GM23248 (cell line): ENCODE data around the gene OR11H6. TPM values are rescaled to one million over a fixed set of nuclear protein-coding genes. Genes with fewer than 3 reads are reported as not detected.

Experiments used
- DNase-seq: peaks from one replicate; pipeline ENCODE4 v3.0.0-alpha.2; 2015
- H2AFZ ChIP-seq: fragments of 200-600 bp; sonication (generic); 2 replicates; pipeline ENCODE4 v1.6.1; 2016; ENCODE audit warnings: antibody characterized with exemption
- H3F3A ChIP-seq: fragments of 200-600 bp; sonication (generic); 2 replicates; pipeline ENCODE4 v1.6.1; 2016; ENCODE audit warnings: mild to moderate bottlenecking, antibody characterized with exemption, mixed run types; ENCODE audit not compliant: insufficient read depth
- H3K27ac ChIP-seq: fragments of 200-600 bp; sonication (generic); 2 replicates; pipeline ENCODE4 v1.5.1; 2016; ENCODE audit warnings: mild to moderate bottlenecking
- H3K27me3 ChIP-seq: fragments of 200-600 bp; sonication (generic); replicated peaks from 2 replicates; pipeline ENCODE4 v1.6.1; 2016; ENCODE audit warnings: mild to moderate bottlenecking; ENCODE audit not compliant: insufficient read depth
- H3K36me3 ChIP-seq: fragments of 200-600 bp; sonication (generic); 2 replicates; pipeline ENCODE4 v1.6.1; 2016; ENCODE audit warnings: low read depth, mild to moderate bottlenecking
- H3K4me1 ChIP-seq: fragments of 200-600 bp; sonication (generic); 2 replicates; pipeline ENCODE4 v1.6.1; 2016; ENCODE audit warnings: mild to moderate bottlenecking; ENCODE audit not compliant: insufficient read depth
- H3K4me2 ChIP-seq: fragments of 200-600 bp; sonication (generic); one replicate; pipeline ENCODE4 v1.6.1; 2016; ENCODE audit warnings: mild to moderate bottlenecking; ENCODE audit not compliant: unreplicated experiment
- H3K4me3 ChIP-seq: fragments of 200-600 bp; sonication (generic); 2 replicates; pipeline ENCODE4 v1.5.1; 2016; ENCODE audit warnings: mild to moderate bottlenecking
- H3K79me2 ChIP-seq: fragments of 200-600 bp; sonication (generic); 2 replicates; pipeline ENCODE4 v1.6.1; 2016; ENCODE audit warnings: mild to moderate bottlenecking; ENCODE audit not compliant: insufficient read depth
- H3K9ac ChIP-seq: fragments of 200-600 bp; sonication (generic); 2 replicates; pipeline ENCODE4 v1.6.1; 2016; ENCODE audit warnings: mild to moderate bottlenecking
- H3K9me2 ChIP-seq: fragments of 200-600 bp; sonication (generic); 2 replicates; pipeline ENCODE4 v1.6.1; 2016; ENCODE audit warnings: mixed run types, mild to moderate bottlenecking, moderate library complexity; ENCODE audit not compliant: insufficient read depth
- H3K9me3 ChIP-seq: fragments of 200-600 bp; sonication (generic); one replicate; pipeline ENCODE4 v1.6.1; 2017; ENCODE audit warnings: low read depth
- H4K20me1 ChIP-seq: fragments of 200-600 bp; sonication (generic); 2 replicates; pipeline ENCODE4 v1.6.0; 2016; ENCODE audit not compliant: insufficient read depth
- EZH2 ChIP-seq: fragments of 200-600 bp; sonication (generic); IDR thresholded peaks from 2 replicates; pipeline ENCODE4 v1.6.1; 2018; ENCODE audit warnings: antibody characterized with exemption, mild to moderate bottlenecking; ENCODE audit not compliant: insufficient read depth, poor library complexity, severe bottlenecking
- EZH2phosphoT487 ChIP-seq: fragments of 200-600 bp; sonication (generic); IDR thresholded peaks from 2 replicates; pipeline ENCODE4 v1.6.1; 2018; ENCODE audit warnings: antibody characterized with exemption, moderate library complexity, mild to moderate bottlenecking, low read depth; ENCODE audit not compliant: insufficient read depth
- WGBS, 2 experiments: methylation state at CpG; one replicate each; pipeline ENCODE4 v1.1.6; 2015 to 2017; ENCODE audit warnings: low lambda C conversion rate in 2 of 2, low coverage in 1 of 2; ENCODE audit errors: missing lambda C conversion rate in 2 of 2; 5-methylcytosine and 5-hydroxymethylcytosine counted together
- in situ Hi-C: fragments of 300-500 bp; cut with MboI; formaldehyde crosslinking; loops from 2 replicates; pipeline ENCODE4 v1.15.0; 2020
- polyA plus RNA-seq: library from polyadenylated mRNA; unstranded; fragments of >200 nt; fragmentation: Nextera tagmentation; extraction: Ambion mirVana; gene quantifications from 2 replicates; pipeline ENCODE4 v1.2.1, GENCODE V29; 2016
- small RNA-seq: library from RNA; depleted of rRNA; stranded (forward); fragments of <200 nt; gene quantifications from one replicate; pipeline ENCODE3, GENCODE V24; 2014; ENCODE audit warnings: low read depth, low replicate concordance
- total RNA-seq: library from RNA; depleted of rRNA; stranded (reverse); fragments of >200 nt; shearing (Covaris generic); gene quantifications from 2 replicates; pipeline ENCODE4 v1.2.3, GENCODE V29; 2014; rRNA removed

OR11H6 gene
- total and polyA plus RNA-seq, 2 experiments from 2014 or later = not detected

DNA sequence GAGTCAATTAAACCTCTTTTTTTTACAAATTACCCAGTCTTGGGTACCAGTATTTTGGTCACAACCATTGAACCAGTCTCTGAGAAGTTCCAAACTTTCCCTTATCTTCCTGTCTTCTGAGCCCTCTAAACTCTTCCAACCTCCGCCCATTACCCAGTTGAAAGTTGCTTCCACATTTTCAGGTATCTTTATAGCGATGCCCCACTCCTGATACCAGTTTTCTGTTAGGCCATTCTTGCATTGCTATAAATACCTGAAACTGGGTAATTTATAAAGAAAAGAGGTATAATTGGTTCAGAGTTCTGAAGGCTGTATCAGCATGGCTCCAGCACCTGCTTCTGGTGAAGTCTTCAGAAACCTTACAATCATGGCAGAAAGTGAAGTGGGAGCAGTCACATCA is 50.6 kb downstream of the OR11H6 start:
- 93 to 98% methylated on average over 2 of the region's 2 CpGs for WGBS, 2 experiments
- in situ Hi-C loops = no loop called here

More for the DNA sequence above, 50.6 kb downstream of the OR11H6 start:
- Histone ChIP-seq H3K4me3 (no peak overlapping the region), H3K27ac (no peak overlapping the region), H3K9me3 (no peaks in the 10 kb centered on the region), H3K4me2 (no peak overlapping the region), H3F3A (no peaks in the 10 kb centered on the region), H3K36me3 (peaks cover 5% of the 10 kb centered on the region; the same call in 1 of the 2 replicates), H4K20me1 (no peaks in the 10 kb centered on the region), H3K9me2 (no peaks in the 10 kb centered on the region), H3K4me1 (no peaks in the 10 kb centered on the region), H3K79me2 (no peaks in the 10 kb centered on the region), H3K9ac (no peak overlapping the region), H3K27me3 (no peaks in the 10 kb centered on the region), H2AFZ (no peak overlapping the region)
- no peak for TF ChIP-seq EZH2phosphoT487
- no peak for TF ChIP-seq EZH2
- no peak for DNase-seq

Small RNA genes lying within 50 kb of the gene (small RNA-seq; reads per million reads assigned to genes)
- gene GTF2IP22 = not detected

Other genes starting within 250 kb of the OR11H6 start
- gene OR4K15, start 248.1 kb upstream of the OR11H6 start, total RNA-seq = not detected in 2 replicates
- gene OR4K15, start 248.1 kb upstream of the OR11H6 start, polyA plus RNA-seq = not detected in 2 replicates
- gene OR4Q2, start 221.5 kb upstream of the OR11H6 start, total RNA-seq = not detected in 2 replicates
- not detected in 2 replicates for gene OR4Q2, start 221.5 kb upstream of the OR11H6 start, polyA plus RNA-seq
- not detected in 2 replicates for gene OR4K14, start 204.4 kb upstream of the OR11H6 start, total RNA-seq
- not detected in 2 replicates for gene OR4K14, start 204.4 kb upstream of the OR11H6 start, polyA plus RNA-seq
- not detected in 2 replicates for gene OR4K13, start 187.7 kb upstream of the OR11H6 start, total RNA-seq
- not detected in 2 replicates for gene OR4K13, start 187.7 kb upstream of the OR11H6 start, polyA plus RNA-seq
- gene OR4L1, start 163.7 kb upstream of the OR11H6 start, total RNA-seq = not detected in 2 replicates
- gene OR4L1, start 163.7 kb upstream of the OR11H6 start, polyA plus RNA-seq = not detected in 2 replicates
- not detected in 2 replicates for gene OR4K17, start 113.0 kb upstream of the OR11H6 start, total RNA-seq
- gene OR4K17, start 113.0 kb upstream of the OR11H6 start, polyA plus RNA-seq = not detected in 2 replicates
- gene OR4N5, start 84.9 kb upstream of the OR11H6 start, total RNA-seq = not detected in 2 replicates
- not detected in 2 replicates for gene OR4N5, start 84.9 kb upstream of the OR11H6 start, polyA plus RNA-seq
- not detected in 2 replicates for gene OR11G2, start 32.8 kb upstream of the OR11H6 start, total RNA-seq
- not detected in 2 replicates for gene OR11G2, start 32.8 kb upstream of the OR11H6 start, polyA plus RNA-seq
- gene OR11H7, start 5.3 kb downstream of the OR11H6 start, total RNA-seq = not detected in 2 replicates
- not detected in 2 replicates for gene OR11H7, start 5.3 kb downstream of the OR11H6 start, polyA plus RNA-seq
- gene OR11H4, start 15.6 kb downstream of the OR11H6 start, total RNA-seq = not detected in 2 replicates
- gene OR11H4, start 15.6 kb downstream of the OR11H6 start, polyA plus RNA-seq = not detected in 2 replicates
- 11.7 and 18.5 TPM in 2 replicates for gene TTC5, start 82.2 kb downstream of the OR11H6 start, total RNA-seq
- 14.7 and 16.2 TPM in 2 replicates for gene TTC5, start 82.2 kb downstream of the OR11H6 start, polyA plus RNA-seq
- gene CCNB1IP1, start 109.6 kb downstream of the OR11H6 start, total RNA-seq = 52.0 and 55.8 TPM in 2 replicates
- gene CCNB1IP1, start 109.6 kb downstream of the OR11H6 start, polyA plus RNA-seq = 12.4 and 13.5 TPM in 2 replicates
- gene PARP2, start 119.9 kb downstream of the OR11H6 start, total RNA-seq = 5.8 and 10.1 TPM in 2 replicates
- 25.1 and 26.0 TPM in 2 replicates for gene PARP2, start 119.9 kb downstream of the OR11H6 start, polyA plus RNA-seq
- 12.9 and 18.0 TPM in 2 replicates for gene TEP1, start 189.8 kb downstream of the OR11H6 start, total RNA-seq
- 4.6 and 5.2 TPM in 2 replicates for gene TEP1, start 189.8 kb downstream of the OR11H6 start, polyA plus RNA-seq
- not detected in 2 replicates for gene KLHL33, start 212.5 kb downstream of the OR11H6 start, total RNA-seq
- 0.05 TPM in 1 of 2 replicates, not detected in the other for gene KLHL33, start 212.5 kb downstream of the OR11H6 start, polyA plus RNA-seq
- 29.0 and 37.8 TPM in 2 replicates for gene OSGEP, start 231.1 kb downstream of the OR11H6 start, total RNA-seq
- 24.1 and 24.2 TPM in 2 replicates for gene OSGEP, start 231.1 kb downstream of the OR11H6 start, polyA plus RNA-seq
- gene APEX1, start 231.5 kb downstream of the OR11H6 start, total RNA-seq = 60.6 and 89.8 TPM in 2 replicates
- 124 and 129 TPM in 2 replicates for gene APEX1, start 231.5 kb downstream of the OR11H6 start, polyA plus RNA-seq
- 18.6 and 244 TPM in 2 replicates for gene PIP4P1, start 237.7 kb downstream of the OR11H6 start, total RNA-seq
- 21.6 and 22.1 TPM in 2 replicates for gene PIP4P1, start 237.7 kb downstream of the OR11H6 start, polyA plus RNA-seq
- gene PNP, start 245.7 kb downstream of the OR11H6 start, total RNA-seq = 23.6 and 39.6 TPM in 2 replicates
- gene PNP, start 245.7 kb downstream of the OR11H6 start, polyA plus RNA-seq = 20.8 and 24.6 TPM in 2 replicates